SU-DHL-6 (cell line): ENCODE data around the gene PDE3A.
"Not testable (repeated sequence)": the region's sequence is repeated elsewhere in the genome, so short reads cannot be mapped to it uniquely, and the experiment has no call there.

Experiments
- CTCF ChIP-seq: fragments of 200-600 bp; sonication (generic); IDR thresholded peaks from one replicate; pipeline ENCODE4 v1.5.1; 2017; ENCODE audit warnings: antibody characterized with exemption, mild to moderate bottlenecking, low read length, moderate library complexity; ENCODE audit not compliant: insufficient read depth, poor library complexity, severe bottlenecking
- EZH2phosphoT487 ChIP-seq: fragments of 200-600 bp; sonication (generic), shearing (Covaris generic); conservative IDR thresholded peaks from 2 replicates; pipeline ENCODE4 v1.6.1; 2018; ENCODE audit warnings: mild to moderate bottlenecking, antibody characterized with exemption, low read length, moderate library complexity, mixed read lengths

GRCh38 chr12:20330826-20331505, 37.4 kb upstream of the PDE3A start:
- not testable (repeated sequence) for TF ChIP-seq EZH2phosphoT487, CTCF
